SK-N-SH treated with all-trans-retinoic acid at 6 μM for 48 hours (cell line): Measurements from ENCODE around the gene COBL.

Source experiments
- ATAC-seq: fragments of 200-7000 bp; cut with Tn5 transposase; 3 replicates; pipeline ENCODE4 v1.9.1; 2020; ENCODE audit warnings: mild to moderate bottlenecking, moderate library complexity
- ARNTL ChIP-seq: fragments of 450-650 bp; formaldehyde crosslinking; IDR thresholded peaks from 2 replicates; pipeline ENCODE4 v1.5.0; 2020; ENCODE audit warnings: low read depth, mild to moderate bottlenecking, moderate library complexity, borderline replicate concordance
- BACH2 ChIP-seq: fragments of 250-450 bp; sonication (Bioruptor Pico); IDR thresholded peaks from 2 replicates; pipeline ENCODE4 v1.9.0; 2021; ENCODE audit warnings: mild to moderate bottlenecking, borderline replicate concordance
- CREB5 ChIP-seq: fragments of 250-450 bp; sonication (Bioruptor Pico); IDR thresholded peaks from 2 replicates; pipeline ENCODE4 v1.5.1; 2020; ENCODE audit warnings: low read depth, mild to moderate bottlenecking, moderate library complexity
- CSDC2 ChIP-seq: fragments of 250-450 bp; sonication (Bioruptor Pico); IDR thresholded peaks from 2 replicates; pipeline ENCODE4 v1.5.0; 2020; ENCODE audit warnings: mild to moderate bottlenecking, moderate library complexity
- CSRNP3 ChIP-seq: fragments of 250-450 bp; sonication (Bioruptor Pico); IDR thresholded peaks from 2 replicates; pipeline ENCODE4 v1.5.1; 2021; ENCODE audit warnings: mild to moderate bottlenecking, moderate library complexity
- ISL1 ChIP-seq: fragments of 250-450 bp; sonication (Bioruptor Pico); IDR thresholded peaks from 2 replicates; pipeline ENCODE4 v2.1.2; 2022; ENCODE audit warnings: mild to moderate bottlenecking, moderate library complexity
- POU6F1 ChIP-seq: fragments of 250-450 bp; sonication (Bioruptor Pico); IDR thresholded peaks from 2 replicates; pipeline ENCODE4 v1.8.0; 2021; ENCODE audit warnings: low read depth, mild to moderate bottlenecking, moderate library complexity, borderline replicate concordance
- PPARA ChIP-seq: fragments of 250-450 bp; sonication (Bioruptor Pico); IDR thresholded peaks from 2 replicates; pipeline ENCODE4 v1.5.0; 2020; ENCODE audit warnings: mild to moderate bottlenecking, borderline replicate concordance
- RARB ChIP-seq: fragments of 250-450 bp; sonication (Bioruptor Pico); IDR thresholded peaks from 2 replicates; pipeline ENCODE4 v1.8.0; 2021; ENCODE audit warnings: mild to moderate bottlenecking, moderate library complexity
- SNAI2 ChIP-seq: fragments of 250-450 bp; sonication (Bioruptor Pico); IDR thresholded peaks from 2 replicates; pipeline ENCODE4 v1.5.0; 2020; ENCODE audit warnings: mild to moderate bottlenecking, moderate library complexity
- TCF4 ChIP-seq: fragments of 250-450 bp; sonication (Bioruptor Pico); IDR thresholded peaks from 2 replicates; pipeline ENCODE4 v1.8.0; 2021; ENCODE audit warnings: mild to moderate bottlenecking, moderate library complexity, borderline replicate concordance
- TOX ChIP-seq: fragments of 250-450 bp; sonication (Bioruptor Pico); IDR thresholded peaks from 2 replicates; pipeline ENCODE4 v1.8.0; 2021; ENCODE audit warnings: mild to moderate bottlenecking, moderate library complexity, borderline replicate concordance
- ZC3H10 ChIP-seq: fragments of 250-450 bp; sonication (Bioruptor Pico); IDR thresholded peaks from 2 replicates; pipeline ENCODE4 v1.5.1; 2021; ENCODE audit warnings: mild to moderate bottlenecking, moderate library complexity
- ZFP30 ChIP-seq: fragments of 450-650 bp; formaldehyde crosslinking; IDR thresholded peaks from 2 replicates; pipeline ENCODE4 v1.5.0; 2022; ENCODE audit warnings: mild to moderate bottlenecking, moderate library complexity
- ZNF565 ChIP-seq: fragments of 450-650 bp; formaldehyde crosslinking; conservative IDR thresholded peaks from 2 replicates; pipeline ENCODE4 v1.5.0; 2020; ENCODE audit warnings: low read depth, mild to moderate bottlenecking, moderate library complexity
- ZNF70 ChIP-seq: fragments of 450-650 bp; formaldehyde crosslinking; IDR thresholded peaks from 2 replicates; pipeline ENCODE4 v1.5.0; 2020; ENCODE audit warnings: mild to moderate bottlenecking, moderate library complexity
- ZNF8 ChIP-seq: fragments of 450-650 bp; formaldehyde crosslinking; IDR thresholded peaks from 2 replicates; pipeline ENCODE4 v1.5.0; 2020; ENCODE audit warnings: mild to moderate bottlenecking, moderate library complexity
- TF ChIP-seq, protein P1 (sequence below): fragments of 250-450 bp; sonication (Bioruptor Pico); IDR thresholded peaks from 2 replicates; pipeline ENCODE4 v1.5.0; 2020; ENCODE audit warnings: mild to moderate bottlenecking, moderate library complexity

The COBL gene

DNA sequence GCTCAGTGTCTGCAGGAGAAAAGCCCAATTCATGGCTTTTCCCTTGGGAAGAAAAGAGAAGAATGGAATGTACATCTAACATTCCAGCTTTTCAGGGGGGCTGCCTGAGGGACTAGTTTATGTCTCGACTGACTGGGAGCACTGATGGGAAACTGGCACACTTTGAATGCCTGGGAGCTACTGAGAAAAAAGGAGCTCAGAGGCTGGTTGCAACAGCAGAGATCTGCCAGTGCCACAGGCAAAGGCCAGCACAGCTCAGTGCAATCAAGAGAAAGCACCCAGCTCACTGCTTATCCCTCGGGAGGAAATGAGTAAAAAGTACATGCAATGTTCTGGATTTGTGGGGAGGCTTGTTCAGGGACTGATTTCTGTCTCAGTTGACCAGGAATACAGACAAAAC, 226.2 kb downstream of the COBL start (continued):
- TF ChIP-seq POU6F1 (CRISPR knock-in tag), result no peak

GRCh38 chr7:51085034-51085692, 231.4 kb downstream of the COBL start:
- TF ChIP-seq RARB (no peak), ZC3H10 (CRISPR knock-in tag) (no peak), PPARA (no peak), SNAI2 (no peak), POU6F1 (CRISPR knock-in tag) (no peak), TOX (CRISPR knock-in tag) (no peak), ZNF565 (CRISPR knock-in tag) (no peak), ZNF70 (no peak), CSDC2 (no peak), TCF4 (CRISPR knock-in tag) (no peak), ARNTL (CRISPR knock-in tag) (no peak), ISL1 (no peak), BACH2 (CRISPR knock-in tag) (no peak), ZNF8 (CRISPR knock-in tag) (no peak), ZFP30 (CRISPR knock-in tag) (no peak), CSRNP3 (CRISPR knock-in tag) (no peak)
- TF ChIP-seq, protein P1, sequence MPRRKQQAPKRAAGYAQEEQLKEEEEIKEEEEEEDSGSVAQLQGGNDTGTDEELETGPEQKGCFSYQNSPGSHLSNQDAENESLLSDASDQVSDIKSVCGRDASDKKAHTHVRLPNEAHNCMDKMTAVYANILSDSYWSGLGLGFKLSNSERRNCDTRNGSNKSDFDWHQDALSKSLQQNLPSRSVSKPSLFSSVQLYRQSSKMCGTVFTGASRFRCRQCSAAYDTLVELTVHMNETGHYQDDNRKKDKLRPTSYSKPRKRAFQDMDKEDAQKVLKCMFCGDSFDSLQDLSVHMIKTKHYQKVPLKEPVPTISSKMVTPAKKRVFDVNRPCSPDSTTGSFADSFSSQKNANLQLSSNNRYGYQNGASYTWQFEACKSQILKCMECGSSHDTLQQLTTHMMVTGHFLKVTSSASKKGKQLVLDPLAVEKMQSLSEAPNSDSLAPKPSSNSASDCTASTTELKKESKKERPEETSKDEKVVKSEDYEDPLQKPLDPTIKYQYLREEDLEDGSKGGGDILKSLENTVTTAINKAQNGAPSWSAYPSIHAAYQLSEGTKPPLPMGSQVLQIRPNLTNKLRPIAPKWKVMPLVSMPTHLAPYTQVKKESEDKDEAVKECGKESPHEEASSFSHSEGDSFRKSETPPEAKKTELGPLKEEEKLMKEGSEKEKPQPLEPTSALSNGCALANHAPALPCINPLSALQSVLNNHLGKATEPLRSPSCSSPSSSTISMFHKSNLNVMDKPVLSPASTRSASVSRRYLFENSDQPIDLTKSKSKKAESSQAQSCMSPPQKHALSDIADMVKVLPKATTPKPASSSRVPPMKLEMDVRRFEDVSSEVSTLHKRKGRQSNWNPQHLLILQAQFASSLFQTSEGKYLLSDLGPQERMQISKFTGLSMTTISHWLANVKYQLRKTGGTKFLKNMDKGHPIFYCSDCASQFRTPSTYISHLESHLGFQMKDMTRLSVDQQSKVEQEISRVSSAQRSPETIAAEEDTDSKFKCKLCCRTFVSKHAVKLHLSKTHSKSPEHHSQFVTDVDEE (CRISPR knock-in tag), result no peak

DNA sequence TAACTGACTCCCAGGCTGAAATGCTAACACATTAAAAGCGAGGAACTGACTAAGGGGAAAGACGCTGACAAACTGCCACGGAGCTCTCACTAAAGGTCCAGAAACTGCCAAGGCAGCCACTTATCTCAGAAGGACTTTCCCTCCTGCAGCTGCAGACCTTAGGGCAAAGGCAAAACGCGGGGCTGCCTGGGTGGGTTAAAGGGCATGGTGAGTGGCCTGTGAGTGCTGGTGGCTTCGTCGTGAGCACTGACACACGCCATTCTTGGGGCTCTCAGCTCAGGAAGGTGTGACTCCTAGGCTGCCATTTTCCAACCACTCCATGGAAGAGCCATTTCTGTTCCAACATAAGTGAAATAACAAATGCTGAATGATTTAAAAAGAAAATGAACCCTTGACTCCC, 232.5 kb downstream of the COBL start:
- no peak for ATAC-seq
- no peak for TF ChIP-seq TCF4 (CRISPR knock-in tag)

More at GRCh38 chr7:51085034-51085692, 231.4 kb downstream of the COBL start:
- ATAC-seq, result no peak

DNA sequence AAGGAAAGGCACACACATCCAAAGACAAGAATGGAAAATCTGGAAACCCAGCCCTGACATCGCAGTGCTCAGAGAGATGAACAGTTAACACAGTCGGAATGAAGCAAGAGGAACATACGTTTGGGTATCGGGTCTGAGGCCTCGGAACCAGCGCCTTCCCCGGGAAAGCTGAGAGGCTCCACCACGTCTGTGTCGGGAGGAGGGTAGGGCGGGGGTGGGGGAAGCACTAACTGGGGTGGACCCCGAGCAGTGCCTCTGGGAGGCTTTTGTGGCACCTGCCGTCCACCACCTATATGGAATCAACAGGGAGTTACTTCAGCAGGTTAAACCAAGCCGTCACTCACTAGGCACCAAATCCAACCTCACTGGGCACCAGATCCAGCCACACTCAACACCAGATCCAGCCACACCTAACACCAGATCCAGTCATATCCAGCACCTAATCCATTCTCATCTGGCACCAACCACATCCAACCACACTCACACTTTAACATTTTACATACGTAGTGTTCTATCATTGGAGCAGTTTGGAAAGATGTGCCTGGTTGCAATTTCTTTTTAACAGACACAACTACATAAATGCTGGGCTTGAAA, 233.6 kb downstream of the COBL start:
- ATAC-seq, result no peak
- TF ChIP-seq CSRNP3 (CRISPR knock-in tag) (no peak), ZNF8 (CRISPR knock-in tag) (no peak), CREB5 (CRISPR knock-in tag) (no peak)
